Measurements from ENCODE around the gene RARB. TPM values are rescaled to one million over a fixed set of nuclear protein-coding genes. Genes with fewer than 3 reads are reported as not detected.

The RARB gene
- 1.7 and 1.9 TPM in 2 replicates for total RNA-seq

DNA sequence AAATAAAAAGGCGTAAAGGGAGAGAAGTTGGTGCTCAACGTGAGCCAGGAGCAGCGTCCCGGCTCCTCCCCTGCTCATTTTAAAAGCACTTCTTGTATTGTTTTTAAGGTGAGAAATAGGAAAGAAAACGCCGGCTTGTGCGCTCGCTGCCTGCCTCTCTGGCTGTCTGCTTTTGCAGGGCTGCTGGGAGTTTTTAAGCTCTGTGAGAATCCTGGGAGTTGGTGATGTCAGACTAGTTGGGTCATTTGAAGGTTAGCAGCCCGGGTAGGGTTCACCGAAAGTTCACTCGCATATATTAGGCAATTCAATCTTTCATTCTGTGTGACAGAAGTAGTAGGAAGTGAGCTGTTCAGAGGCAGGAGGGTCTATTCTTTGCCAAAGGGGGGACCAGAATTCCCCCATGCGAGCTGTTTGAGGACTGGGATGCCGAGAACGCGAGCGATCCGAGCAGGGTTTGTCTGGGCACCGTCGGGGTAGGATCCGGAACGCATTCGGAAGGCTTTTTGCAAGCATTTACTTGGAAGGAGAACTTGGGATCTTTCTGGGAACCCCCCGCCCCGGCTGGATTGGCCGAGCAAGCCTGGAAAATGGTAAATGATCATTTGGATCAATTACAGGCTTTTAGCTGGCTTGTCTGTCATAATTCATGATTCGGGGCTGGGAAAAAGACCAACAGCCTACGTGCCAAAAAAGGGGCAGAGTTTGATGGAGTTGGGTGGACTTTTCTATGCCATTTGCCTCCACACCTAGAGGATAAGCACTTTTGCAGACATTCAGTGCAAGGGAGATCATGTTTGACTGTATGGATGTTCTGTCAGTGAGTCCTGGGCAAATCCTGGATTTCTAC is at the start of gene RARB:
Gene RARB, plus strand, starts transcription at position 322 of the 847 bp plus-strand sequence. Its CDS starts 469 bp downstream, at position 791.

Other genes with a start within 250 kb of the RARB start
- gene TOP2B, start 236.6 kb downstream of the RARB start, total RNA-seq, result 51.2 and 64.3 TPM in 2 replicates